ENCODE results near the gene MANSC1. TPM values are rescaled to one million over a fixed set of nuclear protein-coding genes. Genes with fewer than 3 reads are reported as not detected.

Gene MANSC1
- total and polyA plus RNA-seq, 9 of the 15 experiments (the other 6 are each of a cell fraction or from before 2014, with no cell fraction given), result 0.76 to 8.6 (median 3.1) TPM

- TF ChIP-seq REST (IDR thresholded peaks at IDR 0.05; ENCODE audit: borderline replicate concordance) (peak; percentile 62; the same call in 1 of the 2 replicates), REST (CRISPR knock-in tag; IDR thresholded peaks at IDR 0.05; ENCODE audit: low read depth) (no peak), CREB3L1 (IDR thresholded peaks at IDR 0.05; ENCODE audit: borderline replicate concordance, low read depth) (peak; percentile 87), RAD21 (CRISPR knock-in tag; conservative IDR thresholded peaks at IDR 0.05 in 1 of 2, IDR thresholded peaks at IDR 0.05 in 1 of 2) (peak; percentile 40 to 71), PBX2 (CRISPR knock-in tag; IDR thresholded peaks at IDR 0.05; ENCODE audit: low read depth) (0 out of 2 replicates have a peak, but pooled peaks have one; percentile 10), PBX2 (tag; conservative IDR thresholded peaks at IDR 0.05; ENCODE audit: low read depth) (peak; percentile 62), AFF4 (CRISPR knock-in tag; IDR thresholded peaks at IDR 0.05) (no peak), MYC (IDR thresholded peaks at IDR 0.05; ENCODE audit: low read depth, low read length) (peak; percentile 40; the same call in 1 of the 2 replicates), MYC (CRISPR knock-in tag; IDR thresholded peaks at IDR 0.05; ENCODE audit: borderline replicate concordance, low read depth) (no peak), KLF1 (tag; IDR thresholded peaks at IDR 0.05) (no peak)
Measured at GRCh38 chr12:12334367-12335040, 15.5 kb downstream of the MANSC1 start (continued).

Data from K562 (cell line).